Esophagus muscularis mucosa (tissue), 2 donors: ENCODE measurements around the gene PTOV1.

ENCODE experiments used
- POLR2A ChIP-seq: fragments of 450-650 bp; IDR thresholded peaks from one replicate; pipeline ENCODE4 v1.6.1; 2017; ENCODE audit warnings: antibody characterized with exemption, moderate library complexity, mild to moderate bottlenecking, low read depth
- POLR2AphosphoS5 ChIP-seq, 2 donors: sonication (generic); formaldehyde crosslinking; IDR thresholded peaks; one replicate each; pipeline ENCODE4 v1.6.1; 2017; ENCODE audit warnings: antibody characterized with exemption in 2 of 2

- TF ChIP-seq POLR2AphosphoS5 (IDR thresholded peaks at IDR 0.05) (no peak), POLR2A (no peak)
Measured at GRCh38 chr19:49816590-49816989, 34.4 kb upstream of the PTOV1 start.
